GM06990 (cell line): ENCODE results near the gene RPL38.

Source experiments
- DNase-seq: peaks from one replicate; pipeline ENCODE4 v3.0.0-alpha.2; 2011; ENCODE audit not compliant: insufficient read length; ENCODE audit errors: extremely low read depth
- H3K27me3 ChIP-seq: replicated peaks from 2 replicates; pipeline ENCODE4 v1.6.0; 2011; ENCODE audit warnings: low read length; ENCODE audit not compliant: control insufficient read depth, insufficient read depth
- H3K36me3 ChIP-seq: 2 replicates; pipeline ENCODE4 v1.5.1; 2011; ENCODE audit warnings: low read length; ENCODE audit not compliant: control insufficient read depth, insufficient read depth
- H3K4me3 ChIP-seq: replicated peaks from 2 replicates; pipeline ENCODE4 v1.5.1; 2011; ENCODE audit warnings: low read depth, mild to moderate bottlenecking, control low read depth, low read length
- TF ChIP-seq, protein P1 (sequence below): IDR thresholded peaks from 2 replicates; pipeline ENCODE4 v1.5.1; 2011; ENCODE audit warnings: low read length, control low read depth, mild to moderate bottlenecking, inconsistent platforms; ENCODE audit not compliant: insufficient read depth, poor library complexity, severe bottlenecking

Gene RPL38

DNA sequence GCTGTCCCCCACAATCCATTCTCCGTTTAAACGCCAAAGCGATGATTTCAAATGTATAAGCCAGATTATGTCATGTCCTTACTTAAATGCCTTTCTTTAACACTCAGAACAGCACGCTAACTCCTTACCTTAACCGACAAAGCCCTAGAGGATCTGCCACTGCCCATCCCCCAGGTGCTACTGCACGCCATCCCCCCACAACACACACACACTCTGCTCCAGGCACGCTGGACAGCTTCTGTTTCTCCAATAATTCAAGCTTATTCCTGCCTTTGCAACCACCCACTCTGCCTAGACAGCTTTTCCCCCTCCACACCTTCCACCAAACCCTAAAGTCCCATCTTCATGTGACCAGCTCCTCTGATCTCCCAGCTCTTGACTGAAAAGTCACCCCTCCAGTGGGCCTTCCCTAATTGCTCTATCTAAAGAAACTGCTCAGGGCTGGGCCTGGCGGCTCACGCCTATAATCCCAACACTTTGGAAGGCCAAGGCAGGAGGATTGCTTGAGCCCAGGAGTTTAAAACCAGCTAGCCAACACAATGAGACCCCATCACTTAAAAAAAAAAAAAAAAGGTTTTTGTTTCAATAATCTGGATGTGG, 38.9 kb upstream of the RPL38 start:
- no peak for DNase-seq
- peaks cover 1% of the 10 kb centered on the region; the same call in 1 of the 2 replicates for H3K27me3 ChIP-seq
- TF ChIP-seq, protein P1, sequence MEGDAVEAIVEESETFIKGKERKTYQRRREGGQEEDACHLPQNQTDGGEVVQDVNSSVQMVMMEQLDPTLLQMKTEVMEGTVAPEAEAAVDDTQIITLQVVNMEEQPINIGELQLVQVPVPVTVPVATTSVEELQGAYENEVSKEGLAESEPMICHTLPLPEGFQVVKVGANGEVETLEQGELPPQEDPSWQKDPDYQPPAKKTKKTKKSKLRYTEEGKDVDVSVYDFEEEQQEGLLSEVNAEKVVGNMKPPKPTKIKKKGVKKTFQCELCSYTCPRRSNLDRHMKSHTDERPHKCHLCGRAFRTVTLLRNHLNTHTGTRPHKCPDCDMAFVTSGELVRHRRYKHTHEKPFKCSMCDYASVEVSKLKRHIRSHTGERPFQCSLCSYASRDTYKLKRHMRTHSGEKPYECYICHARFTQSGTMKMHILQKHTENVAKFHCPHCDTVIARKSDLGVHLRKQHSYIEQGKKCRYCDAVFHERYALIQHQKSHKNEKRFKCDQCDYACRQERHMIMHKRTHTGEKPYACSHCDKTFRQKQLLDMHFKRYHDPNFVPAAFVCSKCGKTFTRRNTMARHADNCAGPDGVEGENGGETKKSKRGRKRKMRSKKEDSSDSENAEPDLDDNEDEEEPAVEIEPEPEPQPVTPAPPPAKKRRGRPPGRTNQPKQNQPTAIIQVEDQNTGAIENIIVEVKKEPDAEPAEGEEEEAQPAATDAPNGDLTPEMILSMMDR, result no peak
- H3K4me3 ChIP-seq, result no peak overlapping the region
- no peaks in the 10 kb centered on the region for H3K36me3 ChIP-seq

DNA sequence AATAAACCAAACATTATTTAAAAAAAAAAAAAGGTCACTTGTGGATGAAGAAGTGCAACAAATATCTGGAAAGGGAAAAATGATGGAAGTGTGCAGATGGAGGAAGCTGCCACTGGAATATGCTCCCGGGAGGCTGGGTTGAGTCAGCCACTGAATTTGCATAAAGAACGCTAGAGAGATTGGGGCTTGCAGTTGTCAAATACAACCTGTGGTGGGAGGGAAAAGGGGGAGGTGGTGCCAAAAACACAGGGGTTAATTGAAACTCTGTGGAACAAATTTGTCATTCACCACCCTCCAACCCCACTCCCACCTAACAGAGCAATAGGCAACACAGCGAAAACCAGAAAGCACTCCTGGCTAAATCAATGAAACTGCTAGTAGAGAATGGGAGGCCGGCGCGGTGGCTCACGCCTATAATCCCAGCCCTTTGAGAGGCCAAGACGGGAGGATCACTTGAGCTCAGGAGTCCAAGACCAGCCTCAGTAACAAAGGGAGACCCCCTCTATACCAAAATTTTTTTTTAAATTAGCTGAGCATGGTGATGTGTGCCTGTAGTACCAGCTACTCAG, 37.6 kb upstream of the RPL38 start:
- H3K36me3 ChIP-seq, result no peaks in the 10 kb centered on the region
- TF ChIP-seq, protein P1, result no peak
- no peak overlapping the region for H3K4me3 ChIP-seq
- H3K27me3 ChIP-seq, result no peaks in the 10 kb centered on the region
- no peak for DNase-seq

DNA sequence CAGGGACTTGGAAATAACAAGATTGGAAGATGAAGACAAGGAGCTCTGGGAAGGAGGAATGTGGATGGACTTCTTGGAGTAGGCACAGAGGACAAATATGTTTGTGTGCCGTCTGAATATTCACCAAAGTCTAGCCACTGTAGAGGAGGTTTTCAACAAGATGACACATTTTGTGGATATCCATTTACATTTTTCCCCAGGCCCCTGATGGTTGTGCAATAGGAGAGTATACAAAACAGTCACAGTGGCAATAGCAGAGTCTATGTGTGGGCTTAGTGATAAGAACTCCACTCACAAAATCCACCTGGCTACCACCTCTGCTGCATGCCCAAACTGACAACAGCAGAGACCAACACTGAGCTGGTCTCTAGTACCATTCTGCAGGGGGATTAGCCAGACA, 32.6 kb upstream of the RPL38 start:
- H3K36me3 ChIP-seq, result no peaks in the 10 kb centered on the region
- H3K27me3 ChIP-seq, result no peaks in the 10 kb centered on the region
- TF ChIP-seq, protein P1, result no peak
- no peak overlapping the region for H3K4me3 ChIP-seq
- DNase-seq, result no peak

DNA sequence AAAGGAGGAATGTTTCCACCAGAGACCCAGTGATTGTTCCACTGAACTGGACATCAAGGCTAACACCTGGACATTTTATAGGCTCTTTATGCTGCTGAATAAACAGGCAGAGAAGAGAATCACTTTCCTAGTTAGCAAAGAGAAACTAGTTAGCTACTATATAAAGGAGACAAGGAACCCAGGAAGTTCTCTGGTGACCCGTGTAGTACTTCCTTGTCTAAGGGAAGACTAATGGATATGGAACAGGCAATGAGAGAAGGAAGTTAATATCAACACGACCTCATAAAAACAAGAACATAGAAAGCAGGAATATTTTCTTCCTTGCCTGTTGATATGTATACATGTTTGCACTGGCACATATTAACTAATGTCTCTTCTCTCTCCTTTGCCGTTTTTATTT, 30.8 kb upstream of the RPL38 start:
- Histone ChIP-seq H3K36me3 (no peaks in the 10 kb centered on the region), H3K27me3 (no peaks in the 10 kb centered on the region), H3K4me3 (no peak overlapping the region)
- DNase-seq, result no peak
- TF ChIP-seq, protein P1, result no peak

DNA sequence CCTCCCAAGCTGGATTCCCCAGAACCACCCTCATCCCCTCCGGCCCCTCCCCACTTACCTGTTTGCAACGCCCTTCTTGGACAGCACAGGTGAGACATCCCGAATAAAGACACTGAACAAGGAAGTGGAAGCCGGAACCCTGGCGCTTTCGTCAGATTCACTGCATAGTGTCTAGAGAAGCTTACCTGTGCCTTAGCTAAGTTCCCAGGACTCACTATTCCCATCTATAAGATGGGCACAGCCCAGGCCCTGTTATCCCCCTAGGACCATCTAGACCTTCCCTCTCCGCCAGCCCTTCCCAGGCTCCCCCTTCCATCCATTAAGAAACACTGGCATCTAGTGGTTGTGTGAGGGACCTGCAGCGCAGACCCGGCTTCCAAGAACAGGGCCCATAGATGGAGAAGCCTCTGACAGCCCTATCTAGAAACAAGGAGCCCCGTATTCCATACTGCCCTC, 26.9 kb upstream of the RPL38 start:
- Histone ChIP-seq H3K27me3 (peaks cover 2% of the 10 kb centered on the region; the same call in 1 of the 2 replicates), H3K36me3 (no peaks in the 10 kb centered on the region), H3K4me3 (no peak overlapping the region)
- DNase-seq, result no peak
- TF ChIP-seq, protein P1, result peak; percentile 88
